Measurements from ENCODE around the gene GNAT1.

GNAT1 gene

GRCh38 chr3:50162034-50162883 lies 29.2 kb upstream of the GNAT1 start:
- DNase-seq (ENCODE audit: extremely low read depth in 1 of 2, low read depth in 1 of 2), result no peak

GRCh38 chr3:50163572-50164455 lies 27.6 kb upstream of the GNAT1 start:
- no peak for DNase-seq (ENCODE audit: extremely low read depth in 1 of 2, low read depth in 1 of 2)

GRCh38 chr3:50164481-50164880 lies 26.9 kb upstream of the GNAT1 start:
- no peak for DNase-seq (ENCODE audit: extremely low read depth in 1 of 2, low read depth in 1 of 2)

- DNase-seq (ENCODE audit: extremely low read depth in 1 of 2, low read depth in 1 of 2), result no peak
Observed at GRCh38 chr3:50164984-50165909, 26.2 kb upstream of the GNAT1 start.

GRCh38 chr3:50165910-50166538 lies 25.4 kb upstream of the GNAT1 start:
- no peak for DNase-seq (ENCODE audit: extremely low read depth in 1 of 2, low read depth in 1 of 2)

- no peak for DNase-seq (ENCODE audit: extremely low read depth in 1 of 2, low read depth in 1 of 2)
Observed at GRCh38 chr3:50166620-50167019, 24.8 kb upstream of the GNAT1 start.

- DNase-seq (ENCODE audit: extremely low read depth in 1 of 2, low read depth in 1 of 2), result no peak
Observed at GRCh38 chr3:50167069-50167840, 24.2 kb upstream of the GNAT1 start.

GRCh38 chr3:50167841-50168209 lies 23.6 kb upstream of the GNAT1 start:
- no peak for DNase-seq (ENCODE audit: extremely low read depth in 1 of 2, low read depth in 1 of 2)

- no peak for DNase-seq (ENCODE audit: extremely low read depth in 1 of 2, low read depth in 1 of 2)
Observed at GRCh38 chr3:50168388-50168787, 23.0 kb upstream of the GNAT1 start.

- no peak for DNase-seq (ENCODE audit: extremely low read depth in 1 of 2, low read depth in 1 of 2)
Observed at GRCh38 chr3:50168791-50169190, 22.6 kb upstream of the GNAT1 start.

GRCh38 chr3:50169232-50169832 lies 22.1 kb upstream of the GNAT1 start:
- DNase-seq (ENCODE audit: extremely low read depth in 1 of 2, low read depth in 1 of 2), result no peak

GRCh38 chr3:50169858-50170257 lies 21.6 kb upstream of the GNAT1 start:
- DNase-seq (ENCODE audit: extremely low read depth in 1 of 2, low read depth in 1 of 2), result no peak

GRCh38 chr3:50170689-50171088 lies 20.7 kb upstream of the GNAT1 start:
- no peak for DNase-seq (ENCODE audit: extremely low read depth in 1 of 2, low read depth in 1 of 2)

- DNase-seq (ENCODE audit: extremely low read depth in 1 of 2, low read depth in 1 of 2), result no peak
Observed at GRCh38 chr3:50171540-50172301, 19.7 kb upstream of the GNAT1 start.

- DNase-seq (ENCODE audit: extremely low read depth in 1 of 2, low read depth in 1 of 2), result no peak
Observed at GRCh38 chr3:50172626-50173220, 18.7 kb upstream of the GNAT1 start.

GRCh38 chr3:50173685-50174516 lies 17.5 kb upstream of the GNAT1 start:
- no peak for DNase-seq (ENCODE audit: extremely low read depth in 1 of 2, low read depth in 1 of 2)

GRCh38 chr3:50174517-50174895 lies 16.9 kb upstream of the GNAT1 start:
- DNase-seq (ENCODE audit: extremely low read depth in 1 of 2, low read depth in 1 of 2), result no peak
